Common myeloid progenitor, CD34-positive (primary cell): ENCODE results near the gene FALEC. TPM values are rescaled to one million over a fixed set of nuclear protein-coding genes. Genes with fewer than 3 reads are reported as not detected.

ENCODE experiments used
- CTCF ChIA-PET: fragments of 350-600 bp; sonication (Branson Sonifier 250); formaldehyde crosslinking; loops from one replicate; lab custom pipeline; 2021; ENCODE audit warnings: antibody characterized with exemption; lab: Charles Lee
- POLR2A ChIA-PET: fragments of 350-600 bp; sonication (Branson Sonifier 250); formaldehyde crosslinking; loops from one replicate; lab custom pipeline; 2021; ENCODE audit warnings: antibody characterized with exemption; lab: Charles Lee
- DNase-seq, 3 donors: peaks; one replicate each; pipeline versions ENCODE4 v3.0.0 to v3.0.0-alpha.2; 2013
- H3K27ac ChIP-seq, 2 experiments: 1 replicate in 1 of 2; 2 replicates in 1 of 2; pipeline ENCODE4 v1.7.0; 2013; ENCODE audit warnings: inconsistent platforms in 2 of 2, low read length in 2 of 2, mild to moderate bottlenecking in 2 of 2, low read depth in 1 of 2, moderate library complexity in 1 of 2; ENCODE audit not compliant: severe bottlenecking in 2 of 2, insufficient read depth in 1 of 2, poor library complexity in 1 of 2
- H3K27me3 ChIP-seq, 5 experiments: replicated peaks in 2 of 5; 1 replicate in 3 of 5; 2 replicates in 2 of 5; pipeline versions ENCODE4 v1.6.1 to v1.7.0; 2013; ENCODE audit warnings: low read length in 4 of 5, mild to moderate bottlenecking in 2 of 5, moderate library complexity in 2 of 5, inconsistent platforms in 1 of 5; ENCODE audit not compliant: insufficient read depth in 5 of 5, control insufficient read depth in 4 of 5
- H3K36me3 ChIP-seq, 4 experiments: 1 replicate in 2 of 4; 2 replicates in 2 of 4; pipeline versions ENCODE4 v1.6.1 to v1.7.0; 2013; ENCODE audit warnings: low read length in 3 of 4, control low read depth in 1 of 4, mild to moderate bottlenecking in 1 of 4; ENCODE audit not compliant: control insufficient read depth in 4 of 4, insufficient read depth in 4 of 4
- H3K4me1 ChIP-seq, 4 experiments: 1 replicate in 3 of 4; 2 replicates in 1 of 4; pipeline versions ENCODE4 v1.6.1 to v1.7.1; 2013; ENCODE audit warnings: low read length in 3 of 4, mild to moderate bottlenecking in 3 of 4, control low read depth in 1 of 4, inconsistent platforms in 1 of 4, moderate library complexity in 1 of 4; ENCODE audit not compliant: control insufficient read depth in 4 of 4, insufficient read depth in 4 of 4; ENCODE audit errors: control extremely low read depth in 1 of 4
- H3K4me3 ChIP-seq, 7 experiments: 1 replicate in 4 of 7; 2 replicates in 3 of 7; pipeline versions ENCODE4 v1.5.1 to v1.7.0; 2013; ENCODE audit warnings: mild to moderate bottlenecking in 7 of 7, low read length in 6 of 7, moderate library complexity in 6 of 7, inconsistent platforms in 2 of 7, low read depth in 2 of 7, control low read depth in 1 of 7; ENCODE audit not compliant: insufficient read depth in 4 of 7, control insufficient read depth in 1 of 7; ENCODE audit errors: extremely low read depth in 1 of 7
- H3K9me3 ChIP-seq, 5 experiments: 1 replicate in 4 of 5; 2 replicates in 1 of 5; pipeline versions ENCODE4 v1.6.1 to v1.7.1; 2013; ENCODE audit warnings: low read length in 4 of 5, mild to moderate bottlenecking in 2 of 5, inconsistent platforms in 1 of 5, low read depth in 1 of 5, moderate library complexity in 1 of 5; ENCODE audit not compliant: control insufficient read depth in 4 of 5, insufficient read depth in 2 of 5; ENCODE audit errors: control extremely low read depth in 1 of 5
- WGBS: methylation state at CpG from one replicate; pipeline ENCODE4 v1.1.5; 2013; ENCODE audit not compliant: insufficient coverage; 5-methylcytosine and 5-hydroxymethylcytosine counted together
- polyA plus RNA-seq: library from polyadenylated mRNA; unstranded; fragments of 120-200 nt; gene quantifications from one replicate; pipeline ENCODE4 v1.2.1, GENCODE V29; 2013

Gene FALEC
- polyA plus RNA-seq, result 0.79 TPM

DNA sequence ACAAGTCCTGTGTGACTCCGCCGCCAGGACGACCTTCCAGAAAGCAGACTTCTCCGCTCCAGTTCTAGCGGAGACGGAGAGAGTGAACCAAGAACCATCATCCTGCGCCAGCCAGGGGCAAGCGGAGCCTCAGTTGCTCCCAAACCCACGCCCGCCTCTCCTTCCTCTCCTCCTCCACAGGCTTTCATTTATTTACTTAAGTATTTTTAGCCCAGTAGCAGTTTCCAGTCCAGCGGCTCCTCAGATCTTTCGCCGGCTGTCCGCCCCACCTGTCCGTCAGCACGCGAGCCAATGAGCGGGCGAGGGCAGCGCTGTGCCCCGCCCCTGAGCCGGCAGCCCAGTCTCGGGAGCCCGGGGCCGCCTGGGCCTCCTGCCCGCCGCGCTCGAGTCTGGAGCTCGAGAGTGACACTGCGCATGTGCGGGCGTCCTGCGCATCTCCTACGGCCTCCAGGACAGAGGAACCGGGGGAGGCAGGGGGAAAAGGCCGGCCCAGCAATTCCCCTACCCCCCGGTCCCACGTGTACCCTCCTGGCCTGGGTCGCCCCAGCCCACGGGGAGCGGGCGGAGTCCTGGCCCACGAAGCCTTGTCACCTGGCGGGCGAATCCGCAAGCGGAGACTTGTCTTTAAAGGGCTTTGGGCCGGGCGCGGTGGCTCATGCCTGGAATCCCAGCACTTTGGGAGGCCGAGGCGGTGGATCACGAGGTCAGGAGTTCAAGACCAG is at the start of gene FALEC:
FALEC (plus strand) TSS at position 425 of the 722 bp plus-strand sequence.
- ChIA-PET CTCF (interaction anchor here (0.8 to 5.2 kb wide), 10 partner anchors 10 to 259 kb away, joined by 3 to 38 read pairs (median 6); partner anchors contain the start of gene TARS2), POLR2A (interaction anchor here (0.5 to 1.2 kb wide), 6 partner anchors 28 to 272 kb away, joined by 3 to 5 read pairs (median 3); partner anchors contain the start of genes APH1A and TARS2)
- no peaks in the 10 kb centered on the region for H3K9me3 ChIP-seq
- H3K27me3 ChIP-seq, result no peaks in the 10 kb centered on the region
- DNase-seq, result peak; percentile 89 to 93 (median 93)
- peak within 1 kb of the TSS; percentile 54 to 95 (median 80) for H3K4me3 ChIP-seq
- peak within 1 kb of the TSS in 1 of 2 experiments; percentile 65 for H3K27ac ChIP-seq
- peaks cover 0 to 18% (median 17%) of the 10 kb centered on the region in 4 experiments for H3K4me1 ChIP-seq
- peaks cover 0 to 2% (median 1%) of the 10 kb centered on the region in 4 experiments for H3K36me3 ChIP-seq
- WGBS, result 0% methylated on average over 48 of the region's 54 CpGs

GRCh38 chr1:150466964-150467363 is 48.6 kb upstream of the FALEC start:
- Histone ChIP-seq H3K4me1 (no peaks in the 10 kb centered on the region), H3K27me3 (no peaks in the 10 kb centered on the region), H3K9me3 (no peaks in the 10 kb centered on the region), H3K36me3 (peaks cover 12 to 49% (median 33%) of the 10 kb centered on the region in 4 experiments), H3K4me3 (no peak overlapping the region), H3K27ac (no peak overlapping the region)
- CTCF ChIA-PET, result interaction anchor here (0.7 kb wide), 1 partner anchor 13 kb away, joined by 3 read pairs; no protein-coding TSS in a partner anchor
- POLR2A ChIA-PET, result no interaction called here
- no peak for DNase-seq

DNA sequence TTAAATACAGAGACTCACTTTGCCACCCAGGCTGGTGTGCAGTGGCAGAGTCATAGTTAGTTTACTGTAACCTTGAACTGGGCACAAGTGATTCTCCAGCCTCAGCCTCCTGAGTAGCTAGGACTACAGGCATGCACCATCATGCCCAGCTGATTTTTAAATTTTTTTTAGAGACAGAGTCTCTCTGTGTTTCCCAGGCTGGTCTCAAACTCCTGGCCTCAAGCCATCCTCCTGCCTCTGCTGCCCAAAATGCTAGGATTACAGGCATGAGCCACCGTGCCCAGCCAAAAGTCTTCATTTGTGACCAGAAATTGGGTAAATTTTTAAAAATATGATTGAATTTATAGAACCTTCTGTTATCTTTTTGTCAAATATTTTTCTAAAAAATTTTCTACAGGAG is 46.3 kb upstream of the FALEC start:
- no peak overlapping the region for H3K27ac ChIP-seq
- H3K36me3 ChIP-seq, result peaks cover 12 to 59% (median 42%) of the 10 kb centered on the region in 4 experiments
- ChIA-PET POLR2A (interaction anchor here (0.6 kb wide), 1 partner anchor 56 kb away, joined by 3 read pairs; no protein-coding TSS in a partner anchor), CTCF (interaction anchor here (1.7 kb wide), 1 partner anchor 91 kb away, joined by 4 read pairs; no protein-coding TSS in a partner anchor)
- no peaks in the 10 kb centered on the region for H3K9me3 ChIP-seq
- no peaks in the 10 kb centered on the region for H3K27me3 ChIP-seq
- WGBS, result no CpG with 5 or more reads among the region's 1 CpG
- H3K4me1 ChIP-seq, result no peaks in the 10 kb centered on the region
- DNase-seq, result no peak
- H3K4me3 ChIP-seq, result no peak overlapping the region

DNA sequence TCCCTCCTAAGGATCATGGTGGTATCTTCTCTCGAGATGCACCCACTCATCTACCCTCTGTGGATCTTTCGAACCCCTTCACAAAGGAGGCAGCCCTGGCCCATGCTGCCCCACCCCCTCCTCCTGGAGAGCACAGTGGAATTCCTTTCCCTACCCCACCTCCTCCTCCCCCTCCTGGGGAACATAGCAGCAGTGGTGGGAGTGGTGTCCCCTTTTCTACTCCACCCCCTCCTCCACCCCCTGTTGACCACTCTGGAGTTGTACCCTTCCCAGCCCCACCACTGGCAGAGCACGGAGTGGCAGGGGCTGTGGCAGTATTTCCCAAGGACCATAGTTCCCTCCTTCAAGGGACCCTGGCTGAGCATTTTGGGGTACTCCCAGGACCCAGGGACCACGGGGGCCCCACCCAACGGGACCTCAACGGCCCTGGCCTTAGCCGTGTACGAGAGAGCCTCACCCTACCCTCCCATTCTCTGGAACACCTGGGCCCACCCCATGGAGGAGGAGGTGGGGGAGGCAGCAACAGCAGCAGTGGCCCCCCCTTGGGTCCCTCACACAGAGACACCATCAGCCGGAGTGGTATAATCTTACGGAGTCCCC is 42.9 kb upstream of the FALEC start:
- no peak overlapping the region for H3K27ac ChIP-seq
- H3K27me3 ChIP-seq, result no peaks in the 10 kb centered on the region
- peaks cover 0 to 2% (median under 1%) of the 10 kb centered on the region in 4 experiments for H3K4me1 ChIP-seq
- 97% methylated on average over 7 of the region's 10 CpGs for WGBS
- DNase-seq, result no peak
- no peak overlapping the region for H3K4me3 ChIP-seq
- POLR2A ChIA-PET, result no interaction called here
- H3K36me3 ChIP-seq, result peaks cover 8 to 42% (median 33%) of the 10 kb centered on the region in 4 experiments
- no peaks in the 10 kb centered on the region for H3K9me3 ChIP-seq
- CTCF ChIA-PET, result interaction anchor here (1.0 kb wide), 1 partner anchor 9 kb away, joined by 3 read pairs; no protein-coding TSS in a partner anchor

DNA sequence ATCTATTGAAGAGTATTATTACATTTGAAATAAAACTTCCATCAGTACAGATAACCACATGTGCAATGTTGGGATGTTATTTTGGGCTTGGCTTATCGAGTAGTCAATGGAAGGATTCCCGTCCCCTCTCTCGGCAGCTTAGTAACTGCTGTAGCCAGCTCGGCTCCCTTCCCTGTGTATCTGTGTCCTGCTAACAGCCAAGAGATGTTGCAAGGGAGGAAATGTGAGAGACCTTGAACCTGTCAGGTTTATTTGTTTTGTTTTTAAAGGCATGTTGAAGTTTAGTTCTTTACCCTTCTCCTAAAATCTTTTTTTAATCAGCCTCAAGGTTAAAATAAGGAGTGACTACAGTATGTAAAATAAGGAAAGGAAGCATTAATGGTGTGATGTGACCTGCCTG is 41.9 kb upstream of the FALEC start:
- Histone ChIP-seq H3K36me3 (peaks cover 8 to 40% (median 31%) of the 10 kb centered on the region in 4 experiments), H3K27ac (no peak overlapping the region), H3K4me3 (no peak overlapping the region), H3K27me3 (no peaks in the 10 kb centered on the region), H3K9me3 (no peaks in the 10 kb centered on the region), H3K4me1 (peaks cover 0 to 2% (median 1%) of the 10 kb centered on the region in 4 experiments)
- ChIA-PET CTCF (no interaction called here), POLR2A (no interaction called here)
- 100% methylated on average over 3 of the region's 4 CpGs for WGBS
- DNase-seq, result no peak

DNA sequence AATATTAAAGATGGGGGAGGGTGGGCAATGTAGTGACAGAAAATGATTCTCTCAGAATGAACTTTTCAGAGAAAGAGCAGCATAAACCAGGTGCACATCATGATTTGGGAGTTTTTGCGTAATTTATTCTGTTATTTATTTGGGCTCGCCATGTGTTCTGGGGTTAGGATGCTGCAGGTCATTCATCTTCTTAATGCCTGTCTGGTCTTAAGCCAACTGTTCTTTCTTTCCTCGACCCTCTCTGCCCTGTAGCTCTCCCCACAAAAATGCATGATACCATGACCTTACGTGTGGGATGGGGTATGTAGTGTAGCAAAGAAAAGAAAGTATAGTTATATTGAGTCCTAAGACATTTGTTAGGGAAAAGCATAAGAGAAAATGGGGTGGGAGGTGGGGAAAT is 40.7 kb upstream of the FALEC start:
- POLR2A ChIA-PET, result no interaction called here
- 100% methylated on average over 1 of the region's 4 CpGs for WGBS
- H3K27me3 ChIP-seq, result no peaks in the 10 kb centered on the region
- no peak overlapping the region for H3K27ac ChIP-seq
- H3K4me3 ChIP-seq, result no peak overlapping the region
- H3K36me3 ChIP-seq, result peaks cover 8 to 36% (median 29%) of the 10 kb centered on the region in 4 experiments
- H3K4me1 ChIP-seq, result peaks cover 0 to 2% (median 1%) of the 10 kb centered on the region in 4 experiments
- no peaks in the 10 kb centered on the region for H3K9me3 ChIP-seq
- DNase-seq, result no peak
- CTCF ChIA-PET, result no interaction called here
